Coronary artery (tissue), 2 donors: Measurements from ENCODE around the gene GRID1.

Source experiments
- DNase-seq: peaks from one replicate; pipeline ENCODE4 v3.0.0-alpha.2; 2017; ENCODE audit warnings: low spot score
- H3K27ac ChIP-seq, 2 donors: fragments of 200-600 bp; sonication (generic); one replicate each; pipeline ENCODE4 v1.5.1; 2016 to 2019
- H3K4me3 ChIP-seq: fragments of 200-600 bp; sonication (generic); 2 replicates; pipeline ENCODE4 v1.5.1; 2016; ENCODE audit warnings: mild to moderate bottlenecking, moderate library complexity
- CTCF ChIP-seq: fragments of 200-600 bp; sonication (generic); IDR thresholded peaks from one replicate; pipeline ENCODE4 v1.5.1; 2019; ENCODE audit warnings: antibody characterized with exemption

The GRID1 gene

GRCh38 chr10:85597006-85597405, 769.6 kb downstream of the GRID1 start:
- Histone ChIP-seq H3K4me3 (no peak overlapping the region), H3K27ac (no peak overlapping the region)
- no peak for TF ChIP-seq CTCF
- no peak for DNase-seq

GRCh38 chr10:85596389-85596788, 770.2 kb downstream of the GRID1 start:
- DNase-seq = no peak
- Histone ChIP-seq H3K27ac (no peak overlapping the region), H3K4me3 (no peak overlapping the region)
- no peak for TF ChIP-seq CTCF

GRCh38 chr10:85594239-85594638, 772.4 kb downstream of the GRID1 start:
- DNase-seq = no peak

GRCh38 chr10:85593226-85593772, 773.3 kb downstream of the GRID1 start:
- DNase-seq = no peak
- no peak overlapping the region for H3K4me3 ChIP-seq
- no peak overlapping the region for H3K27ac ChIP-seq
- no peak for TF ChIP-seq CTCF

More at GRCh38 chr10:85594239-85594638, 772.4 kb downstream of the GRID1 start:
- no peak overlapping the region for H3K4me3 ChIP-seq
- TF ChIP-seq CTCF = no peak
- H3K27ac ChIP-seq = no peak overlapping the region

GRCh38 chr10:85581371-85581770, 785.2 kb downstream of the GRID1 start:
- no peak overlapping the region for H3K4me3 ChIP-seq
- DNase-seq = no peak
- H3K27ac ChIP-seq = no peak overlapping the region
- no peak for TF ChIP-seq CTCF

- DNase-seq = no peak
- Histone ChIP-seq H3K27ac (no peak overlapping the region), H3K4me3 (no peak overlapping the region)
- no peak for TF ChIP-seq CTCF
These were observed 786.0 kb downstream of the GRID1 start for GRCh38 chr10:85580585-85580984.

GRCh38 chr10:85578860-85579259, 787.7 kb downstream of the GRID1 start:
- no peak overlapping the region for H3K27ac ChIP-seq
- H3K4me3 ChIP-seq = no peak overlapping the region
- TF ChIP-seq CTCF = no peak
- no peak for DNase-seq
